HEK293 (cell line): Measurements from ENCODE around the gene BBC3.

Experiments
- ZNF16 ChIP-seq: fragments of 450-650 bp; formaldehyde crosslinking; IDR thresholded peaks from 2 replicates; pipeline ENCODE4 v1.5.1; 2016; ENCODE audit warnings: low read depth, missing biosample characterization, missing genetic modification characterization
- ZNF529 ChIP-seq: fragments of 450-650 bp; formaldehyde crosslinking; IDR thresholded peaks from 2 replicates; pipeline ENCODE4 v1.5.1; 2017; ENCODE audit warnings: missing genetic modification characterization, missing biosample characterization; ENCODE audit not compliant: insufficient replicate concordance

- no peak; the same call in 1 of the 2 replicates for TF ChIP-seq ZNF16 (tag by site-specific recombination)
- TF ChIP-seq ZNF529 (tag by site-specific recombination): no peak
Observed at GRCh38 chr19:47188507-47189033, 42.4 kb downstream of the BBC3 start.
